Adrenal gland (tissue), 5 donors: Measurements from ENCODE around the gene EFR3B.

ENCODE experiments used
- POLR2A ChIP-seq, 2 donors: fragments of 450-650 bp; IDR thresholded peaks; one replicate each; pipeline ENCODE4 v1.6.1; 2017; ENCODE audit warnings: antibody characterized with exemption in 2 of 2, mild to moderate bottlenecking in 2 of 2, moderate library complexity in 1 of 2
- TF ChIP-seq, protein P1 (sequence below), 6 experiments: fragments of 450-650 bp in 4 of 6; fragments of 200-600 bp in 2 of 6; sonication (generic) in 1 of 6; IDR thresholded peaks; 1 replicate in 5 of 6; 2 replicates in 1 of 6; pipeline versions ENCODE4 v1.5.1 to v1.8.0; 2016 to 2021; ENCODE audit warnings: antibody characterized with exemption in 6 of 6, mild to moderate bottlenecking in 2 of 6, moderate library complexity in 1 of 6
- donor health status: DM: no; HTN: no; CAD: no.

DNA sequence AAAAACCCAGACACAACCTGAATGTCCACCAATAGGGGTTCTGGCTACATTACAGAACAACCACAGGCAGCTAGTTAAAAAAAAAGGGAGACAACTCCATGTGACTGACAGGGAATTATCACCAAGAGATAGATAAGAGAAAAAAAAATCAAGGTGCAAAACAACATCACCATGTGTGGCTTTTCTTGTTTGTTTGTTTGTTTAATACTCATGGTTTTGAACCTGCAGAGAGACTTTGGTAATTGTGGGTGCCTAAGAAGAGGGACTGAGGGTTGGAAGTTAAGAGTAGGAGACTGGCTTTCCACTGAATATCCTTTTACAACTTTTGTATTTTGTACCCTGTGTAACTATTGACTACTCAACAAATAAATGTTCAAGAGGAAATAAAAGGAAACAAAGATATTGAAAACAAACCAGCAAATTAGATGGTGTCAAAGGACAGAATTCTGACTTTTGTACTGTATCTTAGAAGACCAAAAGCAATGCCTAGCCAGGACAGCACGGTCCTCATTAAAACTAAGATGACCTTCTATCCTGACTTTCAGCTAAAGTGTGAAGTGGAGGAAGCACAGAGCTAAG, 47.6 kb upstream of the EFR3B start:
- TF ChIP-seq, protein P1, sequence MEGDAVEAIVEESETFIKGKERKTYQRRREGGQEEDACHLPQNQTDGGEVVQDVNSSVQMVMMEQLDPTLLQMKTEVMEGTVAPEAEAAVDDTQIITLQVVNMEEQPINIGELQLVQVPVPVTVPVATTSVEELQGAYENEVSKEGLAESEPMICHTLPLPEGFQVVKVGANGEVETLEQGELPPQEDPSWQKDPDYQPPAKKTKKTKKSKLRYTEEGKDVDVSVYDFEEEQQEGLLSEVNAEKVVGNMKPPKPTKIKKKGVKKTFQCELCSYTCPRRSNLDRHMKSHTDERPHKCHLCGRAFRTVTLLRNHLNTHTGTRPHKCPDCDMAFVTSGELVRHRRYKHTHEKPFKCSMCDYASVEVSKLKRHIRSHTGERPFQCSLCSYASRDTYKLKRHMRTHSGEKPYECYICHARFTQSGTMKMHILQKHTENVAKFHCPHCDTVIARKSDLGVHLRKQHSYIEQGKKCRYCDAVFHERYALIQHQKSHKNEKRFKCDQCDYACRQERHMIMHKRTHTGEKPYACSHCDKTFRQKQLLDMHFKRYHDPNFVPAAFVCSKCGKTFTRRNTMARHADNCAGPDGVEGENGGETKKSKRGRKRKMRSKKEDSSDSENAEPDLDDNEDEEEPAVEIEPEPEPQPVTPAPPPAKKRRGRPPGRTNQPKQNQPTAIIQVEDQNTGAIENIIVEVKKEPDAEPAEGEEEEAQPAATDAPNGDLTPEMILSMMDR (IDR thresholded peaks at IDR 0.05): no peak
- no peak for TF ChIP-seq POLR2A (IDR thresholded peaks at IDR 0.05)
